ENCODE data around the gene MGRN1.

GRCh38 chr16:4668313-4668960 lies 43.8 kb downstream of the MGRN1 start:
- no peak for TF ChIP-seq POLR2A (IDR thresholded peaks at IDR 0.05; ENCODE audit: low read depth)
- TF ChIP-seq, protein P1, sequence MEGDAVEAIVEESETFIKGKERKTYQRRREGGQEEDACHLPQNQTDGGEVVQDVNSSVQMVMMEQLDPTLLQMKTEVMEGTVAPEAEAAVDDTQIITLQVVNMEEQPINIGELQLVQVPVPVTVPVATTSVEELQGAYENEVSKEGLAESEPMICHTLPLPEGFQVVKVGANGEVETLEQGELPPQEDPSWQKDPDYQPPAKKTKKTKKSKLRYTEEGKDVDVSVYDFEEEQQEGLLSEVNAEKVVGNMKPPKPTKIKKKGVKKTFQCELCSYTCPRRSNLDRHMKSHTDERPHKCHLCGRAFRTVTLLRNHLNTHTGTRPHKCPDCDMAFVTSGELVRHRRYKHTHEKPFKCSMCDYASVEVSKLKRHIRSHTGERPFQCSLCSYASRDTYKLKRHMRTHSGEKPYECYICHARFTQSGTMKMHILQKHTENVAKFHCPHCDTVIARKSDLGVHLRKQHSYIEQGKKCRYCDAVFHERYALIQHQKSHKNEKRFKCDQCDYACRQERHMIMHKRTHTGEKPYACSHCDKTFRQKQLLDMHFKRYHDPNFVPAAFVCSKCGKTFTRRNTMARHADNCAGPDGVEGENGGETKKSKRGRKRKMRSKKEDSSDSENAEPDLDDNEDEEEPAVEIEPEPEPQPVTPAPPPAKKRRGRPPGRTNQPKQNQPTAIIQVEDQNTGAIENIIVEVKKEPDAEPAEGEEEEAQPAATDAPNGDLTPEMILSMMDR (IDR thresholded peaks at IDR 0.05) = no peak

All from esophagus muscularis mucosa (tissue), 3 donors.